Nephron (organoid): ENCODE measurements around the gene ZNF134.

Experiments used
- H3K27ac Mint-ChIP-seq, 3 experiments: 2 replicates each; pipeline ENCODE4 v1.8.0; 2020; ENCODE audit warnings: mixed read lengths in 3 of 3, mild to moderate bottlenecking in 2 of 3, moderate library complexity in 1 of 3
- H3K27me3 Mint-ChIP-seq: 2 replicates; pipeline ENCODE4 v1.8.0; 2021; ENCODE audit warnings: low read depth, mild to moderate bottlenecking, moderate library complexity, mixed read lengths
- H3K36me3 Mint-ChIP-seq: 2 replicates; pipeline ENCODE4 v1.8.0; 2020; ENCODE audit warnings: low read depth, mixed read lengths
- H3K4me1 Mint-ChIP-seq: 2 replicates; pipeline ENCODE4 v1.8.0; 2020; ENCODE audit warnings: mixed read lengths
- H3K4me3 Mint-ChIP-seq, 3 experiments: 2 replicates each; pipeline ENCODE4 v1.8.0; 2020; ENCODE audit warnings: mild to moderate bottlenecking in 3 of 3, mixed read lengths in 3 of 3, moderate library complexity in 2 of 3
- H3K9me3 Mint-ChIP-seq: 2 replicates; pipeline ENCODE4 v1.8.0; 2020; ENCODE audit warnings: mixed read lengths
- CTCF ChIP-seq, 3 experiments: fragments of 200-600 bp; sonication (generic); IDR thresholded peaks; one replicate each; pipeline ENCODE4 v1.5.0; 2021; ENCODE audit warnings: antibody characterized with exemption in 3 of 3; ENCODE audit not compliant: unreplicated experiment in 3 of 3

The ZNF134 gene

GRCh38 chr19:57613941-57614743 lies at the start of gene ZNF134:
Gene ZNF134 (plus strand): TSS chr19:57614242. CDS start chr19:57619469, 5,227 bp downstream.
- Mint-ChIP-seq H3K27me3 (peaks cover 4% of the 10 kb centered on the region), H3K4me1 (peaks cover 14% of the 10 kb centered on the region)

GRCh38 chr19:57566396-57567265 lies 47.4 kb upstream of the ZNF134 start:
- Mint-ChIP-seq H3K27me3 (no peaks in the 10 kb centered on the region), H3K4me3 (no peak overlapping the region), H3K27ac (no peak overlapping the region), H3K9me3 (peaks cover 84% of the 10 kb centered on the region), H3K36me3 (peaks cover 59% of the 10 kb centered on the region), H3K4me1 (no peaks in the 10 kb centered on the region)
- no peak for TF ChIP-seq CTCF (IDR thresholded peaks at IDR 0.05; ENCODE audit: unreplicated experiment in 3 of 3)

More at GRCh38 chr19:57613941-57614743, at the start of gene ZNF134:
- Mint-ChIP-seq H3K4me3 (peak within 1 kb of the TSS; percentile 93 to 100 (median 94)), H3K27ac (peak within 1 kb of the TSS; percentile 60 to 92 (median 78)), H3K36me3 (peaks cover 87% of the 10 kb centered on the region), H3K9me3 (peaks cover 83% of the 10 kb centered on the region)
- peak in 1 of 3 experiments; percentile 8 for TF ChIP-seq CTCF (IDR thresholded peaks at IDR 0.05; ENCODE audit: unreplicated experiment in 3 of 3)

GRCh38 chr19:57570707-57571106 lies 43.3 kb upstream of the ZNF134 start:
- no peaks in the 10 kb centered on the region for H3K4me1 Mint-ChIP-seq
- H3K27ac Mint-ChIP-seq: no peak overlapping the region
- H3K36me3 Mint-ChIP-seq: peaks cover 90% of the 10 kb centered on the region
- H3K9me3 Mint-ChIP-seq: peaks cover 95% of the 10 kb centered on the region
- H3K4me3 Mint-ChIP-seq: no peak overlapping the region
- H3K27me3 Mint-ChIP-seq: no peaks in the 10 kb centered on the region
- no peak for TF ChIP-seq CTCF (IDR thresholded peaks at IDR 0.05; ENCODE audit: unreplicated experiment in 3 of 3)

- Mint-ChIP-seq H3K27me3 (no peaks in the 10 kb centered on the region), H3K27ac (no peak overlapping the region), H3K4me3 (no peak overlapping the region), H3K4me1 (peaks cover under 1% of the 10 kb centered on the region), H3K9me3 (peaks cover 94% of the 10 kb centered on the region), H3K36me3 (peaks cover 93% of the 10 kb centered on the region)
- TF ChIP-seq CTCF (IDR thresholded peaks at IDR 0.05; ENCODE audit: unreplicated experiment in 3 of 3): no peak
Measured at GRCh38 chr19:57572415-57572947, 41.6 kb upstream of the ZNF134 start.

- Mint-ChIP-seq H3K27ac (no peak overlapping the region), H3K4me3 (peak overlapping the region; percentile 67 to 80 (median 79)), H3K36me3 (peaks cover 81% of the 10 kb centered on the region), H3K9me3 (peaks cover 84% of the 10 kb centered on the region), H3K27me3 (peaks cover 2% of the 10 kb centered on the region), H3K4me1 (peaks cover 12% of the 10 kb centered on the region)
- TF ChIP-seq CTCF (IDR thresholded peaks at IDR 0.05; ENCODE audit: unreplicated experiment in 3 of 3): no peak
Measured at GRCh38 chr19:57576661-57577060, 37.4 kb upstream of the ZNF134 start.
